Neural progenitor cell (in vitro differentiated cells): ENCODE measurements around the gene PFDN4. TPM values are rescaled to one million over a fixed set of nuclear protein-coding genes. Genes with fewer than 3 reads are reported as not detected.

Experiments used
- DNase-seq: peaks from one replicate; pipeline ENCODE4 v3.0.0-alpha.2; 2016; ENCODE audit warnings: low spot score
- H2AFZ ChIP-seq: fragments of 200-600 bp; sonication (generic); replicated peaks from 2 replicates; pipeline ENCODE4 v1.6.1; 2016; ENCODE audit warnings: antibody characterized with exemption
- H3F3A ChIP-seq: fragments of 200-600 bp; sonication (generic); 2 replicates; pipeline ENCODE4 v1.6.1; 2016; ENCODE audit warnings: antibody characterized with exemption, low read depth
- H3K27ac ChIP-seq: fragments of 200-600 bp; sonication (generic); 2 replicates; pipeline ENCODE4 v1.5.1; 2016; ENCODE audit warnings: mild to moderate bottlenecking
- H3K27me3 ChIP-seq: fragments of 200-600 bp; sonication (generic); 2 replicates; pipeline ENCODE4 v1.6.1; 2016; ENCODE audit warnings: mild to moderate bottlenecking, moderate library complexity
- H3K36me3 ChIP-seq: fragments of 200-600 bp; sonication (generic); 2 replicates; pipeline ENCODE4 v1.5.1; 2016
- H3K4me1 ChIP-seq: fragments of 200-600 bp; sonication (generic); 2 replicates; pipeline ENCODE4 v1.6.1; 2016; ENCODE audit warnings: mixed run types
- H3K4me2 ChIP-seq: fragments of 200-600 bp; sonication (generic); 2 replicates; pipeline ENCODE4 v1.6.1; 2016
- H3K4me3 ChIP-seq: fragments of 200-600 bp; sonication (generic); 2 replicates; pipeline ENCODE4 v1.5.1; 2016
- H3K79me2 ChIP-seq: fragments of 200-600 bp; sonication (generic); 2 replicates; pipeline ENCODE4 v1.6.1; 2016; ENCODE audit warnings: low read depth
- H3K9ac ChIP-seq: fragments of 200-600 bp; sonication (generic); 2 replicates; pipeline ENCODE4 v1.6.1; 2016
- H3K9me3 ChIP-seq: fragments of 200-600 bp; sonication (generic); 2 replicates; pipeline ENCODE4 v1.5.1; 2016; ENCODE audit warnings: low read depth
- H4K20me1 ChIP-seq: fragments of 200-600 bp; sonication (generic); 2 replicates; pipeline ENCODE4 v1.6.1; 2016; ENCODE audit warnings: low read depth
- H3K27ac Mint-ChIP-seq: 3 replicates; pipeline ENCODE4 v1.8.0; 2021; ENCODE audit warnings: mixed read lengths
- H3K27me3 Mint-ChIP-seq: 2 replicates; pipeline ENCODE4 v1.8.0; 2022; ENCODE audit warnings: low read depth, mild to moderate bottlenecking, inconsistent platforms, moderate library complexity, mixed read lengths; ENCODE audit not compliant: insufficient read depth
- H3K36me3 Mint-ChIP-seq: 3 replicates; pipeline ENCODE4 v1.8.0; 2021; ENCODE audit warnings: mixed read lengths
- H3K4me1 Mint-ChIP-seq: 3 replicates; pipeline ENCODE4 v1.8.0; 2021; ENCODE audit warnings: mixed read lengths
- H3K4me3 Mint-ChIP-seq: 3 replicates; pipeline ENCODE4 v1.8.0; 2021; ENCODE audit warnings: mild to moderate bottlenecking, moderate library complexity, mixed read lengths
- H3K9me3 Mint-ChIP-seq: 3 replicates; pipeline ENCODE4 v1.8.0; 2020; ENCODE audit warnings: mixed read lengths
- CTCF ChIP-seq: fragments of 200-600 bp; sonication (generic); IDR thresholded peaks from 2 replicates; pipeline ENCODE4 v1.5.1; 2017; ENCODE audit warnings: antibody characterized with exemption, mild to moderate bottlenecking
- EZH2 ChIP-seq: fragments of 200-600 bp; sonication (generic); IDR thresholded peaks from 2 replicates; pipeline ENCODE4 v1.6.1; 2017; ENCODE audit warnings: antibody characterized with exemption, mild to moderate bottlenecking, moderate library complexity
- EZH2phosphoT487 ChIP-seq: fragments of 200-600 bp; sonication (generic); IDR thresholded peaks from 2 replicates; pipeline ENCODE4 v1.6.1; 2017; ENCODE audit warnings: antibody characterized with exemption
- total RNA-seq: library from RNA; depleted of rRNA; stranded (reverse); fragments of >200 nt; gene quantifications from 2 replicates; pipeline ENCODE4 v1.2.3, GENCODE V29; 2015; ENCODE audit warnings: low replicate concordance

The PFDN4 gene
- total RNA-seq, 1 donor from 2014 or later, result 597 TPM

GRCh38 chr20:54178256-54178655 lies 29.6 kb upstream of the PFDN4 start:
- H3K27ac Mint-ChIP-seq, result no peak overlapping the region
- H3K4me1 ChIP-seq, result peaks cover 13% of the 10 kb centered on the region
- no peak for DNase-seq
- H3K27me3 ChIP-seq, result peaks cover 40% of the 10 kb centered on the region
- H4K20me1 ChIP-seq, result no peaks in the 10 kb centered on the region
- no peak overlapping the region for H3K4me3 Mint-ChIP-seq
- H3K27ac ChIP-seq, result no peak overlapping the region
- TF ChIP-seq EZH2phosphoT487 (no peak), EZH2 (no peak), CTCF (no peak)
- no peaks in the 10 kb centered on the region for H3K36me3 Mint-ChIP-seq
- H3K4me1 Mint-ChIP-seq, result peaks cover 14% of the 10 kb centered on the region
- no peak overlapping the region for H3K4me2 ChIP-seq
- H3K27me3 Mint-ChIP-seq, result peaks cover 26% of the 10 kb centered on the region
- no peaks in the 10 kb centered on the region for H3K36me3 ChIP-seq
- H3K79me2 ChIP-seq, result no peaks in the 10 kb centered on the region
- H2AFZ ChIP-seq, result no peak overlapping the region
- H3K9me3 ChIP-seq, result no peaks in the 10 kb centered on the region
- H3F3A ChIP-seq, result peaks cover 3% of the 10 kb centered on the region
- H3K9ac ChIP-seq, result no peak overlapping the region
- H3K9me3 Mint-ChIP-seq, result no peaks in the 10 kb centered on the region
- H3K4me3 ChIP-seq, result no peak overlapping the region

- TF ChIP-seq EZH2phosphoT487 (no peak), EZH2 (no peak), CTCF (no peak)
- no peaks in the 10 kb centered on the region for H3K9me3 Mint-ChIP-seq
Observed at GRCh38 chr20:54179946-54180345, 27.9 kb upstream of the PFDN4 start.

GRCh38 chr20:54180931-54181330 lies 27.0 kb upstream of the PFDN4 start:
- no peak for DNase-seq
- Histone ChIP-seq H3K36me3 (no peaks in the 10 kb centered on the region), H2AFZ (no peak overlapping the region), H3K9me3 (no peaks in the 10 kb centered on the region), H3K27me3 (peaks cover 13% of the 10 kb centered on the region), H3K79me2 (no peaks in the 10 kb centered on the region), H3K9ac (no peak overlapping the region), H3K4me3 (no peak overlapping the region), H3F3A (no peaks in the 10 kb centered on the region), H4K20me1 (no peaks in the 10 kb centered on the region), H3K27ac (no peak overlapping the region), H3K4me1 (peaks cover 7% of the 10 kb centered on the region), H3K4me2 (no peak overlapping the region)
- peaks cover 9% of the 10 kb centered on the region for H3K27me3 Mint-ChIP-seq
- no peaks in the 10 kb centered on the region for H3K9me3 Mint-ChIP-seq
- H3K4me1 Mint-ChIP-seq, result no peaks in the 10 kb centered on the region
- no peak overlapping the region for H3K27ac Mint-ChIP-seq
- no peaks in the 10 kb centered on the region for H3K36me3 Mint-ChIP-seq
- no peak for TF ChIP-seq EZH2
- no peak for TF ChIP-seq CTCF
- TF ChIP-seq EZH2phosphoT487, result no peak
- no peak overlapping the region for H3K4me3 Mint-ChIP-seq

More at GRCh38 chr20:54179946-54180345, 27.9 kb upstream of the PFDN4 start:
- Histone ChIP-seq H3K9ac (no peak overlapping the region), H3K36me3 (no peaks in the 10 kb centered on the region), H3K4me3 (no peak overlapping the region), H3K9me3 (no peaks in the 10 kb centered on the region), H3K27me3 (peaks cover 23% of the 10 kb centered on the region), H3K27ac (no peak overlapping the region), H3F3A (no peaks in the 10 kb centered on the region), H3K4me1 (peaks cover 9% of the 10 kb centered on the region), H4K20me1 (no peaks in the 10 kb centered on the region), H3K4me2 (no peak overlapping the region), H2AFZ (no peak overlapping the region), H3K79me2 (no peaks in the 10 kb centered on the region)
- Mint-ChIP-seq H3K36me3 (no peaks in the 10 kb centered on the region), H3K4me1 (peaks cover 1% of the 10 kb centered on the region), H3K4me3 (no peak overlapping the region), H3K27me3 (peaks cover 13% of the 10 kb centered on the region), H3K27ac (no peak overlapping the region)
- no peak for DNase-seq
